ENCODE results near the gene FARSB.

FARSB gene

DNA sequence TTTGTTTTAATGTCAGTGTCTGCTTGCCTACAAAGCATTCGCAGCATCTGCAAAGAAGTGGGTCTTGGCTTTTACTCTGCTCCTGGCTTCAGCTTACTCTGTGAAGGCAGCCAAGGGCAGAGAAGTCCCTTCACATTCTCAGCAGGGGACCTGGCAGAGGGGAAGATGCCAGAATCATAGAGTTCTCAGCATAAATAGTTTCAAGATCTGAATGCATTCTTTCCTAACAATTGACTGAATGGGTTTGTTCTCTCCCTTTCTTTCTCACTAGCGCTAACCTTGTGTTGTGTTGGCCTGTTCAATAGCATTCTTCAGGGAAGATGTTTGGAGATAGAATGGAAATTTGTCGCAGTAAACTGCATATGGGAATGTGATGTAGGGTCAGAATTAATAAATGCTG, 106.9 kb downstream of the FARSB start:
- no peak for DNase-seq (ENCODE audit: low spot score)

DNA sequence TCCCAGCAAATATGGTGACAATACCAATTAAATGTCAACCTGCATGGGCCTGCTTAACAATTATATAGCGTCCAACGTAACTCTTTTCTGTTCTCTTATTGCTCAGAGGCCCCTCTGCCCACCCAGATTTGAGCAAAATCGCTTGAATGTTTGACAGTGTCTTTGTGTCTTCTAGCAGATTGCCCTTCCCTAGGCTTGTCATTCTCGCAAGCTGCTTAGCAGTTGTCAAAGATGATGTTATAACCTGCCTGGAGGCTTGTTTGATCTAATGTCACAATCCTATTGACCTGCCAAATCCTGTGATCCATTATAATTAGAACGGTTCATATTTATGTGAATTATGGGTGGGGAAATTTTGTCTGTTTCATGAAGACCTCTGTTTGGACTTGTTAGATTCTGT, 108.8 kb downstream of the FARSB start:
- DNase-seq (ENCODE audit: low spot score), result no peak

DNA sequence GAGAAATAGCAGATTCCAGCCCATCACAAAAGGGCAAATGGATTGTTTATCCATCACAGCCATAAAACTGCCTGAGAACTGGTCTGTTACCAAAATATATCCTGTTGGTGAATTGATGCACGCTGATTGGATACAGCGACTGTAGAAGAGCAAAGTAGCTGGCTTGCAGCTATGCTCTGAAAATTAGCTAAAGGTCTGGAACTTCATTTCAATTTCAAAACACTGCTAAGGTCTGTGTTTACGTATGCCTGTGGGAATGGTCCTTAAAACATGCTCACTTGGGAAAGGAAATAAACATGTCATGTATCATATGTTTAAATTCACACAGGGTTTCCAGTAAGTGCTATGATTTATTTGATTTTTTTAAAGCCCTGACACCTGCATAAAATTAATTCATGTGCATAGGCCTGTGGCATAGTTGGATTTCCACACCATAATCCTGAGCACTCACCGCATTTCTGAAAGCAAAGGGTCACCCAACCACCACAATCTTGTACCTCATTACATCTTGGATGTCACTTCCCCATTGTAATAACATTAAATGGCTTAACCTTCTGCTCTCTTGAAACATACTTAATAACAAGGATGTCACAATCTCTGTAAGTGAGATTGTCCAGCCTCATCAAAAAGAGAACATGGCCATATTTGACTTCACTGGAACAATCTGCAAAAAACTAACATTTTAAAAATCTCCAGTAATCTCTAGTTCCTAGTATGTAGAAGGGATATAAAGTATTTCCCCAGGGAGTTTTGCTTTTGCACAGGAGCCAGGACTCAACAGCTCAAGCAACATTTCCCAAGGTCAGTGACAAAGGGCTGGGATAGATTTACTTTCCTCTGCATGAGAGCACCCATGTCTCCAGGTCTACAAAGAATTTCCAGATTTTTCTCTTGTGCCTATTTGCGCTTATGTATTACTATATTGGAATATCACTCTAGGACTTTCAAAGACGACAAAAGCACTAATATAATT, 109.8 kb downstream of the FARSB start:
- DNase-seq (ENCODE audit: low spot score), result no peak

DNA sequence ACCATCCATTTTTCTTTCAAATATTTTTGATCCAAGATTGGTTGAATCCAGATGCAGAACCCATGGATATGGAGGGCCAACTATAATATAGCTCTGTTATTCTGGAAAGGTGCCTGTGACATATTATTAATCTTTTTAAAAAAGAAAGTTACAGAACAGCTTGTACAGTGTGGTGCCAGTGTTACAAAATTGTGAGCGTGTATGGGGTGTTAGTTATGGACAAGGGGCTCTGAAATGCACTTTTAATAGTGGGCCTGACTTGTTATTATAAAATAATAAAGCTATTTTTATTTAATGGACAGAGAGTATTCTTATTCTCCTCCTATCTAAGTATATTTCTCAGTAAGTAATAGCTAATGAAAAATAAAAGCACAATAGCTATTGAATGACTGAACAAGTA, 111.2 kb downstream of the FARSB start:
- no peak for DNase-seq (ENCODE audit: low spot score)

DNA sequence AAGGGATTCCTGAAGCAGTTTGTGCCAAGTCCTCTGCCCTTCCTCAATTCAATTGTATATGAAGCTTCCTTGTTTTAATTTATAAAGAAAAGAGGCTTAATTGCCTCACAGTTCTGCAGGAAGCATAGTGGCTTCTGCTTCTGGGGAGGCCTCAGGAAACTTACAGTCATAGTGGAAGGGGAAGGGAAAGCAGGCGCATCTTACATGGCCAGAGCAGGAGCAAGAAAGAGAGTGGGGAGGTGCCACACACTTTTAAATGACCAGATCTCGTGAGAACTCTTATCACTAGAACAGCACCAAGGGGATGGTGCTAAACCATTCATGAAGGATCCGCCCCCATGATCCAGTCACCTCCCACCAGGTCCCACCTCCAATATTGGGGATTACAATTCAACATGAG, 117.4 kb downstream of the FARSB start:
- DNase-seq (ENCODE audit: low spot score), result no peak

- DNase-seq (ENCODE audit: low spot score), result no peak
These were observed 120.4 kb downstream of the FARSB start for GRCh38 chr2:222535477-222535876.

- DNase-seq (ENCODE audit: low spot score), result no peak
These were observed 123.6 kb downstream of the FARSB start for GRCh38 chr2:222532315-222532714.

- no peak for DNase-seq (ENCODE audit: low spot score)
These were observed 129.2 kb downstream of the FARSB start for GRCh38 chr2:222526480-222527277.

- no peak for DNase-seq (ENCODE audit: low spot score)
These were observed 130.1 kb downstream of the FARSB start for GRCh38 chr2:222525811-222526210.

DNA sequence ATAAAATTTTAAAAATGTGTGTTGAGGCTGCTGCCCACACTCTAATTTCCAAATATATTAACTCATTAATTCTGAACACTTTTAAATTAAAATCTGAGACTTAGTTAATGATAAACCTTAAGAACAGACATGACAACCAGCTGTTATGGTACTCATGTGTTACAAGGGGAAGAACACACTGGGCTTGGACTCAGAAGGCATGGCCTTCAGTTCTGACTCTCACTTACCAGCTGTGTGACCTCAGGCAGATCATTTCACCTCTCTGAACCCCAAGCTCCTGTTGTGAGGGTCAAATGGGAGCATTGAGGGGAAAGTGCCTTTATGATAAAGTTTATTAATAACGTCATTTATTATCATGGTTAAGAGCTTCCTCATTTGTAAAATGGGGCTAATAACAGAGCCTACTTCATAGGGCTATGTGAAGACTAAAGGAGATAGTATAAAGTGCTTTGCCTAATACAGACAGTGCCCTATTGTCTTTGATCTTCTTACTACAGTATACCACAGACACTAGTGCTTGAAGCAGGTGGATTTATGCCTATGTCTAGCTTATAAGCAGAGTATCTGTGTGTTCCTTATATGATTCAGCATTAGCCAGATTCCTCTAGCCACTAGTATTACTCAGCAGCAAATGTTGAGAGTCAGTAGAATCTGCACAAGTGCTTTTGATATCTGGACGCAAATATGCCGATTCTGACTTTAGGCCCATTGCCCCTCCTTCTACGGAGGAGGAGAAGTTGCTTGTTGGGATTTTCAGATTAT, 131.9 kb downstream of the FARSB start:
- no peak for DNase-seq (ENCODE audit: low spot score)

DNA sequence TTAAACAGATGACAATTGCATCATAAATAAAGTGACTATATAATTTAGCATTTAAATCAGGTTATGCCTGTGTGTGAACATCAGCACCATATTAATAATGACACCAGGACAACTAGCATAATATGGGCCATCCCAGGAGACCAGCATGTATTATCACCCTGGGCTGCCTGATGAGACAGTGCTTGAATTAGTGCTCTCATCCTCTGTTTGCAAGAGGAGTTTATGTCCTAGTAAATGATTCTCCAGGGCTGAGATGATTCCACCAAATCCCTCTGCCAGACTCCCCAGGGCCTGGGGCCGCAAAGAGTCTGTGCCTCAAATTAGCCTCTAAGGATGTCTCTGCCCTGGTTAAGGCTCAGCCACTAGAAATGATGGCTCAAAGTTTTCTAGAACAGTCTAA, 133.8 kb downstream of the FARSB start:
- DNase-seq (ENCODE audit: low spot score), result no peak

DNA sequence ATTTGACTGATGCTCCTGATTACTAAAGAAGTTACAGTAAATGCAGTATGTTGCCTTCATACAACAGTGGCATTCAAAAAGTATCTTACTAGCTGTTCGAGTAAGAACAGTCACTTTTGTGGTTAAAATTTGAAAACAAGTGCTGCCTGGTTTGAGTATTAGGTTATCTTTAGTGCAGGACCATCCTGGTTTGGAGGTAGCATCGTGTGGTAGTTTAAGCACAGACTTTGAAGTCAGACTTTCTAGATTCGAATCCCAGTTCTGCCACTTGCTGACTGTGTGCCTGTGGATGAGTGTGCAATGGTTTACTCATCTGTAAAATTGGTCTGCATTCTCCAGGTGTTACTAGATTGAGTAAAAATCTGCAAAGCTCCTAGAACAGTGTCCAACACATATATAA, 134.8 kb downstream of the FARSB start:
- DNase-seq (ENCODE audit: low spot score), result no peak

Data from left forelimb (tissue), 1 donor.